ENCODE data around the gene TMEM164. TPM values are rescaled to one million over a fixed set of nuclear protein-coding genes. Genes with fewer than 3 reads are reported as not detected.
A peak's percentile ranks its signal among the peaks of the same experiment; 100 is the strongest.

TMEM164 gene
- total RNA-seq, 1 donor from 2014 or later, result 84.6 TPM

DNA sequence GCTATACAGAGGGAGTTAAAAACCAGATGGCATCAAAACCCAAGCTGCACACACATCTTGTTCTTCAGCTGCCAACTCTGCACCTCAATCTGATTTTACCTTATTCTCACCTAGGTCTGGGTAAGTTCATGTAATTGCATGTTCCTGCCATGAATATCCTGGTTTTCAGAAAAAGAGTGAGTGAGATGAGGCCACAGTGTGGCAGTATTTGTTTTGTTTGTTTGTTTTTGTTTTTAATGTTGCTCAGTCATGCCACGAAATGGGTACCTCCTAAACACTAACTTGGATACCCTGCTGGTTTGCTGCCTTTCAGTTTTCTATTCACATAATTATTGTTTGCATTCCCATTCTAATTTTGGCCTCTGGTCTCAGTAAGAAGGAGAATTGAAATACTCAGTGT lies 22.5 kb downstream of the TMEM164 start:
- Histone ChIP-seq H3K4me1 (peaks cover 4% of the 10 kb centered on the region), H3K4me3 (no peak overlapping the region), H3K27ac (peak overlapping the region; percentile 55), H3K27me3 (no peaks in the 10 kb centered on the region), H3K9me3 (no peaks in the 10 kb centered on the region), H3K36me3 (no peaks in the 10 kb centered on the region)
- ATAC-seq (no peak), DNase-seq (no peak)
- TF ChIP-seq, protein P1, sequence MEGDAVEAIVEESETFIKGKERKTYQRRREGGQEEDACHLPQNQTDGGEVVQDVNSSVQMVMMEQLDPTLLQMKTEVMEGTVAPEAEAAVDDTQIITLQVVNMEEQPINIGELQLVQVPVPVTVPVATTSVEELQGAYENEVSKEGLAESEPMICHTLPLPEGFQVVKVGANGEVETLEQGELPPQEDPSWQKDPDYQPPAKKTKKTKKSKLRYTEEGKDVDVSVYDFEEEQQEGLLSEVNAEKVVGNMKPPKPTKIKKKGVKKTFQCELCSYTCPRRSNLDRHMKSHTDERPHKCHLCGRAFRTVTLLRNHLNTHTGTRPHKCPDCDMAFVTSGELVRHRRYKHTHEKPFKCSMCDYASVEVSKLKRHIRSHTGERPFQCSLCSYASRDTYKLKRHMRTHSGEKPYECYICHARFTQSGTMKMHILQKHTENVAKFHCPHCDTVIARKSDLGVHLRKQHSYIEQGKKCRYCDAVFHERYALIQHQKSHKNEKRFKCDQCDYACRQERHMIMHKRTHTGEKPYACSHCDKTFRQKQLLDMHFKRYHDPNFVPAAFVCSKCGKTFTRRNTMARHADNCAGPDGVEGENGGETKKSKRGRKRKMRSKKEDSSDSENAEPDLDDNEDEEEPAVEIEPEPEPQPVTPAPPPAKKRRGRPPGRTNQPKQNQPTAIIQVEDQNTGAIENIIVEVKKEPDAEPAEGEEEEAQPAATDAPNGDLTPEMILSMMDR (IDR thresholded peaks at IDR 0.05), result no peak
- intact Hi-C loops (cut with DNase I), result no loop called here

DNA sequence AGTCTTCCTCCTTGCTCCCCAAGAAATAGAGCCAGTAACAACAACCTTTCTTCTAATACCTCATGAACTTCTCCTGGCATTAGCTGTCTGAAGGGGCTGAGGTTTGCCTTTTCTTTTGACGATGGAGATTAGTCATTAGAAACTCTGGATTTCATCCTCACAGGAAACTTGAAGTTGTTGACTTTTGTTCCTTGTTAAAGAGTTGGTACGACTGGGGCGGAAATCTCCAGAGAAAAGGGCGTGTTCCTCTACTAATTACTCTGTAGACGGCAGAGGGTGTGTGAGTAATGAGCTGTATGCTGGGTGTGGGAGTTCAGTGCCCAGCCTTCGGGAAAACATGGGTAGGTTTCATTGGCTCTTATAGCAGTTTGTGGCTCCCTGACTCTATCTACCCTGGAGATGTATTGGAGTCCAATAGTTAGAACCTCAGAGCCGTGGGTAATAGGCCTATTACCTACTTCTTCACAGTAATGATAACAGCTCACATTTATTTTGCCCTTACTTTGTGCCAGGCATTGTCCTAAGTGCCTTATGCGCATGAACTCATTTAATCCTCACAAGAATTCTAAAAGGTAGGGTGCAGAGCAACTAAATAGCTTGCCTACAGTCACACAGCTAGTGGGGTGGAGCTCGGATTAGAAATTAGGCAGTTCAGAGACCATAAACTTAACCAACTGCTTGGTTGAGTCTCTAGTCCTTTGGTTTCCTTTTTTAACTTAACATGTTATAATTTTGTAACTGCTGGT lies 23.4 kb downstream of the TMEM164 start:
- H3K4me1 ChIP-seq, result peaks cover 4% of the 10 kb centered on the region
- intact Hi-C loops (cut with DNase I), result no loop called here

DNA sequence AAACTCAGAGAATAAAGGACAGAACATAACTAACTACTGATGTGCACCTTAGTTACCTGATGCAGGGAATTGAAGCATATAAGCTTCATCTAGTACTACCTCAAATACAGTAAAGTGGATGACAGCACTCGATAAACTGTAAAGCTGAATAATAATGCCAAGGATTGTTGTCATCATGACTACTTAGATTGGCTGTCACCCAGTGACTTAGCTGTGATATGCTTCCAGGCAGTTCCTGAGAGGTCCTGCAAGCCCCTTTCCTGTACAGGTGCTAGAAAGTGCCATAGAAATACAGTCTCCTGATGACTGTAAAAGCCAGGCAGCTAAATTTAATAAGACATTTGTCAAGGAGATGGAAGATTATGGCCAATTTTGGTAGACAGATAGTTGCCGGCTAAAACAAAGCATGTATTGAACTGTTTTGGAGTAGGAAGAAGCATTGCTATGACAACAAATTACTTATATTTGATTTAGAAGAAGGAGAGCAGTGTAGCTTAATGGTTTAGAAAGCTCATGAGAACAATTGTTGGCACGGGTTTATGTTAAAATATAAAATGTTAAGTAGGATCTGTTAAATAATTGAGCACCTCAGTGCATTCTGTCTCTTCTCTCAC lies 29.7 kb downstream of the TMEM164 start:
- H3K27ac ChIP-seq, result no peak overlapping the region
- ATAC-seq, result no peak

More for the DNA sequence above, 23.4 kb downstream of the TMEM164 start:
- DNase-seq, result no peak
- H3K27me3 ChIP-seq, result no peaks in the 10 kb centered on the region
- ATAC-seq, result peak; percentile 97
- no peak overlapping the region for H3K4me3 ChIP-seq
- TF ChIP-seq, protein P1 (IDR thresholded peaks at IDR 0.05), result no peak
- no peaks in the 10 kb centered on the region for H3K9me3 ChIP-seq
- H3K27ac ChIP-seq, result peak overlapping the region; percentile 55
- no peaks in the 10 kb centered on the region for H3K36me3 ChIP-seq

DNA sequence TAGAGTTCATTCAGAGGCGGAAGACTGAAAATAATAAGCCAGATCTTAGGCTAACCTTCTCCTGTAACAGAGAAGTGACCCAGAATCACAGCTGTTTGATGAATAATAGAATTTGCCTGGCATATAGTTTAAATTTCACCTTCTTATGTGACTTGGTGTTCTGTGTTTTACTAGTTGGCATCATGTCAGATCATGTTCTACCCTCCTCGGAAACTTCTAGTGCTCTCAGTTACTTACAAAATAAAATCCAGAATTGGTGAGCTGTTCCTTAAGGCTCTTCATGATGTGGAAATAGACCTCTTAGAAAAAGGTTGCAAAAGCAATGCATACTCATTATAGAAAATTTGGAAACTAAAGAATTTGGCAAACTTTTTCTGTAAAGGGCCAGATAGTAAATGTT lies 31.1 kb downstream of the TMEM164 start:
- ATAC-seq, result peak; percentile 47
- H3K4me1 ChIP-seq, result no peaks in the 10 kb centered on the region

More for the DNA sequence above, 29.7 kb downstream of the TMEM164 start:
- intact Hi-C loops (cut with DNase I), result no loop called here
- Histone ChIP-seq H3K9me3 (no peaks in the 10 kb centered on the region), H3K4me3 (no peak overlapping the region), H3K36me3 (no peaks in the 10 kb centered on the region), H3K4me1 (no peaks in the 10 kb centered on the region), H3K27me3 (no peaks in the 10 kb centered on the region)
- TF ChIP-seq, protein P1 (IDR thresholded peaks at IDR 0.05), result no peak
- no peak for DNase-seq

DNA sequence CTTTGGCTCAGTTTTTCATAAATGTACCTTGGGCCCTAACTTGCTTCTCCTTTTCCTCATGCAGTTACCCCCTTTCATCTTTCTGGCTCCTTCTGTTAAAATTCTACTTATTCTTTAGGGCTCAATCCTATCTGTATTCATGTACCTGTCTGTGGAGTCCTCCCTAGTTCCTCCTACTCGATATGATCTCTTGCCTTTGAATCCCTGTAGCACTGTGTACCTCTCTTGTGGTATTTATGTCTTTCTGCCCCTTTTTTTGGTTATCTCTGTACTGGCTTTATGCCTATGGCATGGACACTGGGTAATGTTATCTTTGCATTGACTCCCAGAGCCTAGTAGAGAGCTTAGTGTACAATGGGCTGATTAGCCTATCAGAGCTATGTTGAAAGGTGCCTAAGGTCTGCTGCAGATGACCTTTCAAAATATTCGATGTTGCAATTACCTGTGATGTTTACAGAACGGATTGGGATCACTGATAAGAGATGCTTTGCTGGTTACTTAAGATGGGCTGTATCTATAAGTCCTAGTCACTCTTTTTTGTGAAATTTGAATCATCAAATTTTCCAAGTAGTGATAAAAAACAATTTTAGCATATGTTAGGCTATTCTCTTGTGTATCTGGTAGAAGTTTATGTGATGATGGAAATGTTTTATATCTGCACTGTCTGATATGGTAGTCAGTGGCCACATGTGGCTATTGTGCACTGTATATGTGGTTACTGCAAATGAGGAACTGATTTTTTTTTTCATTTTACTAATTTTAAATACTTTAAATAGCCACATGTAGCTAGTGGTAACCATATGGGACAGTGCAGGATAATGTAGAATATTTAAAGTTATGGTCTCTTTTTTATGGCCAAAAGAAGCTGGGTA lies 33.5 kb downstream of the TMEM164 start:
- no peaks in the 10 kb centered on the region for H3K4me1 ChIP-seq
- intact Hi-C loops (cut with DNase I), result no loop called here
- H3K27ac ChIP-seq, result no peak overlapping the region
- DNase-seq, result no peak
- no peaks in the 10 kb centered on the region for H3K36me3 ChIP-seq
- no peaks in the 10 kb centered on the region for H3K27me3 ChIP-seq
- TF ChIP-seq, protein P1 (IDR thresholded peaks at IDR 0.05), result no peak
- ATAC-seq, result no peak
- no peaks in the 10 kb centered on the region for H3K9me3 ChIP-seq
- no peak overlapping the region for H3K4me3 ChIP-seq

More for the DNA sequence above, 31.1 kb downstream of the TMEM164 start:
- H3K27ac ChIP-seq, result no peak overlapping the region
- TF ChIP-seq, protein P1 (IDR thresholded peaks at IDR 0.05), result no peak
- H3K9me3 ChIP-seq, result no peaks in the 10 kb centered on the region
- DNase-seq, result no peak
- no peak overlapping the region for H3K4me3 ChIP-seq
- H3K36me3 ChIP-seq, result no peaks in the 10 kb centered on the region
- intact Hi-C loops (cut with DNase I), result no loop called here
- H3K27me3 ChIP-seq, result no peaks in the 10 kb centered on the region
